ENCODE measurements around the gene SYNDIG1.

The SYNDIG1 gene

DNA sequence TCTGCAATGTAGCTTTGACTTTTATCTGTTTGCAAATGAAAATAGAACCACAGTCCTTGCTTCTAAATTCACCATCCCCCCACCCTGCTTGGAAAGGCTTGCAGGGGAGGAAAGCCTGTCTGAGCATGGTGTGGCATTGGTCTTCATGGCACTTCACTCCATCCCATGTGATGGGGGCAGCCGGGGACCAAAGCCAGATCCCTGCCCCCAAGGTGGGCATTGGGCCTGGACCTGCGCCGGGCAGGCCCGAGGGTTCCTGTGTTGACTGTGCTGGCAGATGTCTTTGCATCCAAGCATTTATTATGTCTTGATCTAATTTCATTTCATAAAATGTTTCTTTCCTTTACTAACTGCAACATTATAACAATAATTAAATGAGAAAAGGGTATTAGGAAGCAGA is 120.0 kb downstream of the SYNDIG1 start:
- DNase-seq = no peak

DNA sequence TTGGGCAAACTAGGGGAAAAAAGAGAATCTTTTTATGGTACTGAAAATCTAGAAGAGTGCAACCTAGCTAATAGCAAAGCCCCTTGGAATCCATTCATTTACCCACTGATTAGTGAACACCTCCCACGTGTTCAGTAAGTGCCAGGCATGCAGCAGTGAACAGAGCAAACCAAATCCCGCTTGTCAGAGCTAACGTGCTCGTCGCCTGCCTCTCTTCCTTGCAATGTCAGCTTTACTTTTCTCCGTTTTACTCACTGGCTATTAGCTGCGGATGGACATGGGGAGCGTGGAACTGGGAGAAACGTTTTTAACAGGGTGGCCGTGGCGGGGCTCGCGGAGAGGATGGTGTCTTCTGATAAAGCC is 120.4 kb downstream of the SYNDIG1 start:
- no peak for DNase-seq

DNA sequence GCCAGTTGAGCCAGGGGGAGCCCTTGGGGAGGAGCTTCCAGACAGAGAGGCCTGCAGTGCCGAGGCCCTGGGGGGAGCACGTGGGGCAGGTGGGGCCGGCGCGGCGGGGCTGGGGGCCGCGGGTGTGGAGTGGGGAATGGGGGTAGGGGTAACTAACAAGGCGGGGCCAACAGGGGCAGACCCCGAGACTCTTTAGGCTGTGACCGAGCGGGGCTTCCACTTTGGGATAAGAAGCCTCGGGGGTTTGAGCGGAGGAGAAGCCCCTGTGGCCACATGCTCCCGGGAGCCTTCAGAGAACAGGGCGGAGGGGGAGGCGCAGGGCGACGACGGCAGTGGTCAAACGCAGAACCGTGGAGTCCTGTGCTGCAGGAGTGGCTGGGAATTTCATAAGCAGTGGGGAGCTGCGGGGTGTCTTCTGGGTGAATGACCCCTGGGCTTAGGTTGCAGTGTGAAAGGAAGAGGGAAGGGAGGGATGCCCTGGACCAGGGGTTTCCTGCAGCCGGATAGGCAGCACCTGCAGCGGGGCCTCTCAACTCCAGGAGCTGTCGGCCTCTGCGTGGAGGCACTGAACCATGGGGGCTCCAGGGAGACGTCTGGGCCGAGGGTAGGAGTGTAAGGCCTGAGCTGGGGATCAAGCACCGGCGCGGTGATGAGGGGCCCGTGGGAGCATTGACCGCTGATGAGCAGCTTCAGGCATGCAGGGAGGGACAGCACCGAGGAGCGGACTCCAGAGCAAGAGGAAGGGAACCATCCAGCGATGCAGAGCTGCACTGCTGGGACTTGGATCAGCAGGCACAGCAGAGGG is 121.0 kb downstream of the SYNDIG1 start:
- no peak for DNase-seq

DNA sequence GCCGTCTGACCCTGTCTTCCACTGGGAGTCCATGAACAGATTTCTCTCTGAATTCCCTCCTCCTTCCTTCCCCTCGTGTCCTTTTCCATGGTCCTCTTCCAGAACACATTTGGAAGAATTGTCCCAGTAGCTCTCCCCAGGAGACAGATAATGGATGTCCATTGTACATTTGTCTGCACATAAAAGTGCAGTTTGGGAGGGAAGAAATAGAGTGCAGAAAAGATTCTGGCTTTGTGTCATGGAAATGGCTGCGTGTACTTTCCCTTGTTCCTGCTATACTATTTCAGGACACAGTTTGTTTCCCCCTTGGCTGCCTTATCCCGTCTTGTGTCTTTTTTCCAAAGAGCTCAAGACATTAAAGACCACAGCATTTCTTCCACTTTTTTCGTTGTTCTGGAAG is 127.6 kb downstream of the SYNDIG1 start:
- no peak for DNase-seq

DNA sequence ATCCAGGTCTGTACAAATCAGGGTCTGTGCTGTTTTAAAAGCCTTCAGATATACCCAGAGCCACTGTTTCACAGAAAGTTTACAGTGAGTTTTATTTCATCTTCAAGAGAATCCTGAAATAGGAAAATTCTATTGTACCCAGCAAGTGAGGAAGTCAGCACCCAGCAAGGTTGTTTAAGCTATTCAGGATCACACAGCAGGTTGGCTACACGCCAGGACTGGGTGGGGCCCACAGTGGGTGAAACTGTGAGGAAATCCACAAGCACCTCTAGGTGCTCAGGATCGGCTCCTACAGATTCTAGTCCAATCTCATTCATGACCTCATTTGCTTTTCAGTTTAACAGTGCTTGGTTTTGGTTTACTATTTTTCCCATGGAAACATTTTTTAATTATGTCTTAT is 128.9 kb downstream of the SYNDIG1 start:
- DNase-seq = no peak

DNA sequence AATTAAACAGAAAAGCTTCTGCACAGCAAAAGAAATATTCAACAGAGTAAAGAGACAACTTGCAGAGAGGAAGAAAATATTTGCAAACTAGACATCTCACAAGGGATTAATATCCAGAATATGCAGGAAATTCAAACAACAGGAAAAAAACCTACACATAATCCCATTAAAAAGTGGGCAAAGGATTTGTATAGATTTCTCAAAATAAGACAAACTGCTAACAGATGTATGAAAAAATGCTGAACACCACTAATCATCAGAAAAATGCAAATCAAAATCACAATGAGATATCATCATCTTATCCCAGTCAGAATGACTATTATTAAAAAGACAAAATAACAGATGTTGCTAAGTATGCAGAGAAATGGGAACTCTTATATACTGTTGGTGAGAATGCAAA is 129.6 kb downstream of the SYNDIG1 start:
- no peak for DNase-seq

DNA sequence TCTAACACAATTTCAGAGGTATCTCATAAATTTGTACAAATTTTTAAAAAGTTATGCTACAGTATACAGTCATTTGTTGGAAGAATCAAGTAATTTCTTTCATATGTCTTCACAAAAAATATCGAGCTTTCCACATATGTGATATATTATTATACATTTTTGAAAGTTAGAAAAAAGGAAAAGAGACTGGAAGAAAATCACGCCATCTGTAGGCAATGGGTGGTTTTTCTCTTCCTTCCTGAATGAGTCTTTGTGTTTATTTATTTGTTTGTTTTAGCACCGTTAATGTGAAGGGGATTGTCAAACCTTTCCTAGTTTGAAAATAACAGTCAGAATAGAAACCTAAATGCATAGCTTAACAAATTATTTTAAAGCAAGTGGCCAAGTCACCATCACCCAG is 130.6 kb downstream of the SYNDIG1 start:
- DNase-seq = no peak

DNA sequence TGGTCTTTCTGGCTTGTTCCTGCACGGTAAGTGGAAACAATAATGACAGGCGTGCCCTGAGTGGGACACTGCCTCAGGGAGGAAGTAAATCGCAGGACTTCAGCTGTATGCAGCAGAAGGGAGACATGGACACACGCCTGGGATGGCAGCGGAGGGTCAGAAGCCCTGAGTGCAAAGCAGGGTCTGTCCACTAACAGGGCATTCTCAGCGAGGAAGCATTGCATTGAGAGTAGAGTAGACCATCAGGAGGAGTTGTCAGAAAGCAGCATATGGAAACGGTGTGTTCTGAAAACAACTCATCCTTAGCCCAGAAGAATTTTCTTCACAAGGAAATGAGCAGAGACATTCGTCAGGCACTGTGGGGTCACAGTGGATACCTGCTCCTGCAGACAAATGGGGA is 134.0 kb downstream of the SYNDIG1 start:
- DNase-seq = no peak

DNA sequence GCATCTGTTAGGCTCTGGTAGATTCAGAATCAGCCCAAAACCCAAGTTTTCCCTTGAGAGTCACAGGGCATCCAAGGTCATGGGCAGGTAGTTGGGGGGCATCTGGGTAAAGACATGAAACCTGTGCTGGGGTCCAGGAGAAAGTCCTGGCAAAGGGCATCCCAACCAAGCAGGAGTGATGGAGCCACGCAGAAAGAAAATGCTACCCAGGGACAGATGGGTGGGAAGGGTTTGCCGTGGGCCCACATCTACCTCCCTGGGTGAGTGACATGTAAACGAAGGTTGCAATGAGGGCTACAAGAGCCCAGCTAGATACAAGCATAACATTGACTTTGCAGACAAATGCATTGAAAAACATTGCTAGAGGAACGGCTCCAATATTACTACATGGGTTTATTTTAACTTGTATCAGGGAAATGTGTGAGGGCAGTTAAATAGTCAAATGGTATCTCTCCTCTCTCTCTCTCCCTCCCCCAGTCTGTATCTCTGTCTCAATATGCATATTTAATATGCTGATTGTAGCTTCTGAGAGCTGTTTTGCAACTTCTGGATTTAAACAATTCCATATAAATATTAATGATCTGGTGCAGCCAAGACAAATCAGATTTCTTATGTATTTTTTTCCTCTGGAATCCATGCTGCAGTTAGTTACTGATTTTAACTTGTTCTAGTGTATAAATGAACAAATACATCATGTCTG is 135.7 kb downstream of the SYNDIG1 start:
- DNase-seq = no peak

DNA sequence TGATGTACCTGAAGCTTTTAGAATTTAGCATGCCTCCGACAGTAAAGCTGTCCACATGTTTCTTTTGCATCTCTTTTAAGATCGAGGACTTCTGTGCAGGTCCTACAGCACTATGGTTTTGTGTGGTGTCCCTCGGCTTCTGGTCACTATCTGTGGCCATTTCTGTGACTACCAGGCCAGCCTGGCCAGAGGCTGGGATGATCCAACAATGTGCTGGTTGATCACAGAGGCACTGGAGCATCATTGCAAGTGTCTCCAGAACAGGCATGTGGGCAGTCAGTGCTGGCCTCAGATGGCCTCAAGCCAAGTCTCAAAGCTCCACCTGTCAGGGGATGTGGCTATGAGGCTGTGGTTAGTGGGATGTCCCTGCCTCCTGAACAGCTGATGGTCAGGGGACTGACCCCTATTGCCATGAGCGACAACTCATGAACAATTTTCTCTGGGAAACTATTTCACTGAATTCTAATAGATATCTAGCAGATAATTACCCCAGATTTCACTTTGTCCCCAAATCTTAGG is 136.6 kb downstream of the SYNDIG1 start:
- no peak for DNase-seq

DNA sequence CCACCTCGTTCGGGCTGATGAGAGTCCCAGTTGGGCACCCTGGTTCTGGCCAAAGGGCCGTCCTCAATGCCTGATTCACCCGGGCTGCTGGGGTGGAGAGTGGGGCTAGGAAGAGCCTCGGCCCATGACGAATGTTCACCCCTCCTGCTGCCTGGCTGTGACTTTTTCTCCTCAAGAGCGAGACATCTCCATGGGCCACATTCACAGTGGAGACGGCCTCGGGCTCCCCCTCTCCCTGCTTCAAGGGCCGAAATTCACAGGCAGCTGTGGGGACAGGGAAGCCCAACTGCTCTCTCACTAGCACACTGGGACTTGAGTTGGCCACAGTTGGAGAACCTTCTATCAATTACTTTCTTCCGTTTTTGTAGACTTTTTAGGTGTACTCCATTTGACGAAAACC is 138.0 kb downstream of the SYNDIG1 start:
- no peak for DNase-seq

DNA sequence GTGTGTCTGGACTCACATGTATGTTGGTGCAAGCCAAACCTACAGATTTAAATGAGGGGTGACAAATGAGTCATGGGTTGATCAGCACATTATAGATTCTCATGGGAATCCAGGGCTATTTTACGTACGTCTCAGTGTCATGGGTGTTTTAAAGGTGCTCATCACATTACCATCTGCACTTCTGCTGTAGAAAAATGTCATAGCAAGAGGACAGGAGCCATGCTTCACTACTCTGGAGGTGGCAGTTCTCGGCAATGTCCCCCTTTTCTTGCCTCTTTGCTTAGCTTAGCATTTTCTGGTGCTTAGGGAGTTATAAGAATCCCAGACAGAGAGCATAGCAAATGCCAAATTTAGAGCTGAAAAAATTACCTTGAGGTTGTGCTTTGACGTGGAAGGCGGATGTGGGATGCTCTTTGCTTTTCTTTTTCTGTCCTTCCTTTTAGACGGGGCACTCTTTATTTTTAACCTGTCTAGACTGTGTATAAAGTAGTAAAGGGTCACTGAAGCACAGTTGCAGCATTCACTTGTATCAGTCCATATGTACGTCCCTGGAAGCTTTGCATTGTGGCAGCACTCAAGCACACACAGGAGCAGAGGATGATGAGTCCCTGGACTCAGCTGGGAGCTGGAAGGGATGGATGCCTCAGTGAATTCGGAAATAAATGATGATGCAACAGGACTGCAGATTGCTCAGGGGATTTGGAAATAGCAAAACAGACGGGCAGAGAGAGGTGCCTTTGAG is 139.7 kb downstream of the SYNDIG1 start:
- DNase-seq = no peak

DNA sequence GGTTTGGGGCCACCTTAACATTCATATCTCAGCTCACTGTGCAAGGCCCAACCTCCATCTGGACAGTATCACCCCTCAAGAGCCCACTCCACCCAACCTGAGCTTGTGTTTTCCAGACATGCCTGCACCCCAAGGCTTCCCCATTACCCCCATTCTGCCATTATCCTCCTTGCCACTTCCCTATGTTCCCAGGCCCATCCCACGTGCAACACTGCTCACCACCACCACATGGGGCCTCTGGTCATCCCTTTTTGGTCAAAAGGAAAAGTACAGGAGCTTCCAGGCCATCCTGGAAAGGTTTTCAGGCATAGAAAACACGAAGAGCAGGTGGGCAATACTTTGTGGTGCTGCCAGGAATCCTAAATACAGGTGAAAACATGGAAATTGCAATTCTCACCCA is 140.3 kb downstream of the SYNDIG1 start:
- no peak for DNase-seq

DNA sequence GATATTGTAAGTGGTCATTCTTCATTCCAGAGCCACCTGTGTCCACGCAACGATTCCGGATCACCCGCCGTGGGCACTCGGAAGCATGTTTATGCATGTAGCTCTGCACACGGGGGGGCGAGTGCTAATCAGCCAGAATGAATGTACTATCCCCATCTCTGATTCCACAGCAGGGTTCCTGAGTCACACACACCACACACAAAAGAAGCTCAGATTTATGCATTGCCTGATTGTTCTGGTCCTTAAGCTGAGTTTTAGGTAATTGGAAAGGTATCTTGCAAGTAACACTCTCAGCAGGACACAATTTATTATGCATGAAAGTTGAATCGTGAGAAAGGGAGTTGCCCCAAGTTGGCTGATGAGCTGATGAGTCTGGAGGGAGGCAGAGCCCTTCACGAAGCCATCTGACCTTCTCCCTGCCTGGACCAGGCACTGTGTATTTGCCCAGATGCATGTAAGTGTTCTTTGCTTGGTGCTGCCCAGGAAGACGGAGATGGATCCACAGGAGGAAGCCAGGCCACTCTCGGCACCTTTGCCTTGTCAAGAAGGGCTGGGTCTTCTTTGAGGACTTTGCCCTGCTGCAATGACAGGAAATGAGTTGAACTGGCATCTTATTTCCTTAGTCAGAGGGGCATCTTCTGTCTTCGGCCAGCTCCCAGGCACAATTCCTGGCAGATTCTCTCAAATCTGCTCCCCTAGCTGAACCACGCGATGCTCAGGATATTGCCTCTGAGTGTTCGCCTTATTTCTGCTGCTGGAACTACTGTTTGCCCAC is 141.1 kb downstream of the SYNDIG1 start:
- no peak for DNase-seq

DNA sequence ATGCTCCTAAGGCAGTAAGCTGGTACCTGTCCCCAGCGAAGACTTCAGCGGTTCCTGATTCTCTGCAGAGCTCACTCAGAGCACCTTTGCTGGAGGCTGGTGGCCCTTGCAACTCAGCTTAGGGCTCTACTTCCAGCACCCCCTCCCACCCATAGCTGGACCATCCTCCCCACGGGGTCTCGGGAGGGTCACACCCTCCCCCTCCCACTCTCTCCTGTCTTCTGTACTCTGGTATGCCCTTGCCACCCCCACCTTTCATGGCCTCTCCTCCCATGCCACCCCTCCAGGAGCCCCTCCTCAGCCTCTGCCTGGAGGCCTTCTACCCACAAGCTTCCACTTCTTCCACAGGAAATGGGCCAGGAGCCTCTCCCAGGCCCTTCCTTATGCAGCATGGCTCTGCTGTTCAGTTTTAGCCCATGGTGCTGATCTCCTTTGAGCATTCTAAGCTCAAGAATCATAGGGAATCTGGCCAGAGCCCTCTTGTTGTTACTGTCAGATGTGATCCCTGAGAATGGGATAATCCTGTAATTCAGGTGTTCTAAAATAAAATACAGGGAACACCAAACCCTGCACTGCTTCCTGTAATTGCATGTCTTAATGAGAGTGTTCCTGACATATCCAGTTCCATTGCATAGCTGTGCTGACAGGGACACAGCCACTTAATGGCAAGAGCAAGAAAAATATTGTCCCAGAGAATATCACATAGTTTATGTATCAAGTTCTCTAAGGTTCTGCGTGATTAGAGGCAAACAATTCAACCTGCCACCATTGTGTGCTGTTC is 142.1 kb downstream of the SYNDIG1 start:
- no peak for DNase-seq

DNA sequence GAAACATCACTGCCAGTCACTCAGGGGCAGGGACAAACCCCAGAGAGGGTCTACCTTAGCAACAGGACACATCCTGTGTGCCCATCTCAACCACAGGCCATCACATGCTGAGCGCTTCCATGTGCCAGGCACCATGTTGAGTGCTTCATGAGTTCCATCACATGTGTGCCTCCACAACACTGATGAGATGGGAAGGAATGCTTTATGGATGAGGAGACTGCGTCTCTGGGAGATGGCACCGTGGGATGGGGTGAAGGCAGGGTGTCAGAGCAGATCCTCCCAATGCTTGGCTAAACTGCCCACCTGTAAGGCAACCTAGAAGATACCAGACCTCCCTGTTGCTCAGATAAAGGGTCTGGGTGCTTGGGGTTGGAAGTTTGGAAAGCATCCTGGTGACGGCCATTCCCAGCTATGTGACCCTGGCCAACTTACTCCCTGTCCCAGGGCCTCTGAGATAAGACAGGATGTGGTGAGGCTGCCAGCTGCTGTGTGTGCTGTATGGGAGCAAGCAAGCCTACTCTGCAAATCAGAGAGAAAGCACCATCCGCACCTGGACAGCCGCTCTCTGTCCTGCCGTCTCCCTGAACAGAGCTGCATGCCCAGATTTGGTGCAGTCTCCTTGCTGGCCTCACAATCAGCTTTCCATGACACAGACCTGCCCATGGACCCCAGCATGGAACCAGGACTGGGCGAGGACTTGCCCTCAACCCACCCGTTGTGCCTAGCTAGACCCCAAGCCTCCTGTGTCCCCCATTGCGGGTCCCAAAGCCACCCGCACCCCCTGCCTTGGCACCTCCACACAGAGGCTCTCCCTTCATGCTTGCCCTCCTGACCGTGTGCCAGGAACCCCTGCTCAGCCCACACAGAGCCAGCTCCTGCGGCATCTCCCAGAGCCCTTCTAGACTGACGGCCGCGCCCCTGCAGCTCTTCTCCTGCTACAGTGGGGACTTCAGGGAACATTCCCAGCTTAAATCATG is 143.7 kb downstream of the SYNDIG1 start:
- no peak for DNase-seq

DNA sequence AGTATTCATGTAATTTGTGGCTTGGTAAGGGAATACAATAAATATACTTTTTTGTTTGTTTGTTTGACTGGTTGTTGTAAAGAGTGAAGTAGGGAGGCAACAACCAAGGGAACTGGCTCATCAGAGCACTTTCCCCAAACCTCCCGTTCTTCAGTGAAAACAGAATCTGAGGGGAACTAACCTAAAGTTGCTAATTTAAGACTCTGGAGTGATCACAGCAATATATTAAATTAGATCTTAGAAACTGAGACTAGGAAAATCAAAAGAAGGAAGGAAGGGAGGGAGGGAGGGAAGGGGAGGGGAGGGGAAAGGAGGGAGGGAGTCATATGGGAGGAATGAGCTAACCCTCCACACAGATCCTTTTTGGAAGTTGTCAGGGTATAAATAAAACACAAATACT is 144.9 kb downstream of the SYNDIG1 start:
- DNase-seq = no peak

DNA sequence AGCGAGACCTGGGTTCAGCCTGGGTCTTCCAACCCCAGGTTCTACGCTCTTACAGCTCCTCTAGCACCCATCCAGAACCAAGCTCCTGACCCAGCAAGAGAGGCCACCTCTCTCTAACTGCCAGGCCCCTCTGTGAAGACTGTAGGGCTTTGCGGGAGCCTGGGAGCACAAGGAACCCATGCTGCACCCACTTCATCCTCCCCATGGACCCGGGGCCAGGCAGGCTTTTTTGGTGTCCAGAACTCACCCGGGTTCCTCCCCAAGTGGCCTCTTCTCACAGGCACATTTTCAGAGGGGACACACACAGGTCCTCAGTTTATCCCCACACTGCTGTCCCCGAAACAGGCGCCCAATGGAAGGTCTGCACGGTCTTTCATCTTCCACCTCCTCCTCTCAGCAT is 145.9 kb downstream of the SYNDIG1 start:
- DNase-seq = no peak

DNA sequence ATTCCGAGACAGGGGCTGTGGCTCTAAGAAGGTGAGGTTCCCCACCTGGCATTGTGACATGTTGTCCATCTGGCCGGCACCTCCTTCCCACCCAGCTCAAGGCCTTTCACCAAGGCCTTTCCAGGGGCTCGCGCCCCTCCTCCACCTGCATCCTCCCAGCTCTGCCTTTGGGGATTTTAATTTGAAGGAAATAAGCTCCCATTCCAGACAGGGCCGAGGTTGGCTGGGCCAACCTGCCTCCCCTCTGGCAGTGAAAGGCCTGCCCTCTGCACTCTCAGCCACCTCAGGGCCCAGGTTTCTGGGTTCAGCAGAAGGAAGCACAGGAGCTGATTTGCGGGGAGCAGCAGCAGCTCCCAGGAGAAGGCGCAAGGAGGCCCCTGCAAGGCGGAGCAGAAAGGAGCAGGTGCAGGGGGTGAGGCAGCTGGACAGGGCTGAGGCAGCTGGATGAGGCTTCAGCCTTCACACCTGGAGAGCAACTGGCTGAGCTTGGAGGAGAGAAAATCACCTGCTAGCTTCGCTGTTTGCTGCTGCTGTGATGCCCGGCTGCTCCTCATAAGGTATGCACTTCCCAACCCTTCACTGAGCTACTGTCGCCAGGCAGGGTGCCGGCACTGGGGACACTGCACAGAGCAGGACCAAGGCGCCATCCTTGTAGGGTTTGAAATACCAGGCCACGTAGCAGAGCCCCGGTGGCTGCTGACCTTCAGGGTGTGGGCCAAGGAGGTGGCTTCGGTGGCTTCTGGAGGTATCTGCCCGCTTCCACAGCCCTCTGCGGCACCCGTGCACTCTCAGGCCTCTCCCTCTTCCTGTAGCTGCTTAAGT is 147.0 kb downstream of the SYNDIG1 start:
- no peak for DNase-seq

DNA sequence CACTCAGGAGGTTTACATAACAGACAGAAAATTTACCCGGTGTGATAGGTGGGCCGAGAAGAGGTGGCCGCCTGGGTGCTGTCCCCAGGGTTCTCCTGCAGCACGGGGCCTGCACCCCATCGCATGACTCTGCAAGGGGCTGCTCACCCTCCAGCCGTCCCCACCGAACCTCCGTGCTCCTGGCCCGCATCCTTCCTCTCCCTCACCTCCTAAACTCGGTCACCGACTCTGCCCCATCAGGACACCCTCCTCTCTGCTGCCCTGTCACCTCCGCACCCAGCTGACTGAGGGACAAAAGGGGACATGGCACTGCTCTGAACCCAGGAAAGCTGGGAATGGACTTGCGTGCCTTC is 147.6 kb downstream of the SYNDIG1 start:
- DNase-seq = no peak
